Neural cell (in vitro differentiated cells): ENCODE data around the gene TULP1. TPM values are rescaled to one million over a fixed set of nuclear protein-coding genes. Genes with fewer than 3 reads are reported as not detected.

Experiments
- H2AFZ ChIP-seq: fragments of 200-600, 300-800 bp; sonication (generic), shearing (Covaris generic); 2 replicates; pipeline ENCODE4 v1.6.0; 2014; ENCODE audit warnings: low read depth, mild to moderate bottlenecking, antibody characterized with exemption, low read length, moderate library complexity
- H3F3A ChIP-seq: fragments of 200-600 bp; shearing (Covaris generic); 2 replicates; pipeline ENCODE4 v1.6.1; 2016; ENCODE audit warnings: mild to moderate bottlenecking, moderate library complexity, mixed read lengths, antibody characterized with exemption, low read length; ENCODE audit not compliant: insufficient read depth, poor library complexity, severe bottlenecking
- H3K27ac ChIP-seq: fragments of 200-600, 300-800 bp; sonication (generic), shearing (Covaris generic); 2 replicates; pipeline ENCODE4 v1.5.1; 2014; ENCODE audit warnings: mild to moderate bottlenecking, low read length, moderate library complexity
- H3K27me3 ChIP-seq: fragments of 300-800, 200-600 bp; sonication (generic), shearing (Covaris generic); 2 replicates; pipeline ENCODE4 v1.6.0; 2014; ENCODE audit warnings: mild to moderate bottlenecking, low read depth, low read length, moderate library complexity; ENCODE audit not compliant: insufficient read depth
- H3K36me3 ChIP-seq: fragments of 300-800, 200-600 bp; sonication (generic), shearing (Covaris generic); 2 replicates; pipeline ENCODE4 v1.5.1; 2014; ENCODE audit warnings: mild to moderate bottlenecking, antibody characterized with exemption, low read length, moderate library complexity; ENCODE audit not compliant: insufficient read depth
- H3K4me2 ChIP-seq: fragments of 300-800, 200-600 bp; sonication (generic), shearing (Covaris generic); 2 replicates; pipeline ENCODE4 v1.6.0; 2014; ENCODE audit warnings: mild to moderate bottlenecking, low read length
- H3K4me3 ChIP-seq: fragments of 300-800, 200-600 bp; sonication (generic), shearing (Covaris generic); 2 replicates; pipeline ENCODE4 v1.5.1; 2014; ENCODE audit warnings: mild to moderate bottlenecking, low read length, moderate library complexity
- H3K79me2 ChIP-seq: fragments of 200-600 bp; shearing (Covaris generic); replicated peaks from 2 replicates; pipeline ENCODE4 v1.6.0; 2014; ENCODE audit warnings: mild to moderate bottlenecking, low read length, moderate library complexity; ENCODE audit not compliant: insufficient read depth
- H3K9ac ChIP-seq: fragments of 300-800, 200-600 bp; sonication (generic), shearing (Covaris generic); 2 replicates; pipeline ENCODE4 v1.6.1; 2016; ENCODE audit warnings: mild to moderate bottlenecking, low read length, mixed read lengths
- H3K9me2 ChIP-seq: fragments of 200-600 bp; shearing (Covaris generic); 2 replicates; pipeline ENCODE4 v1.6.1; 2016; ENCODE audit warnings: mild to moderate bottlenecking, low read length, mixed read lengths; ENCODE audit not compliant: insufficient read depth
- H3K9me3 ChIP-seq: fragments of 200-600, 300-800 bp; sonication (generic), shearing (Covaris generic); 2 replicates; pipeline ENCODE4 v1.6.1; 2016; ENCODE audit warnings: mild to moderate bottlenecking, mixed run types, low read length, moderate library complexity, mixed read lengths
- H4K20me1 ChIP-seq: fragments of 200-600 bp; shearing (Covaris generic); 2 replicates; pipeline ENCODE4 v1.6.1; 2016; ENCODE audit warnings: mild to moderate bottlenecking, mixed run types; ENCODE audit not compliant: insufficient read depth
- CTCF ChIP-seq: fragments of 450-650 bp; IDR thresholded peaks from 2 replicates; pipeline ENCODE4 v1.5.1; 2014; ENCODE audit warnings: antibody characterized with exemption, mild to moderate bottlenecking, moderate library complexity; ENCODE audit not compliant: poor library complexity, severe bottlenecking
- EP300 ChIP-seq: fragments of 450-650 bp; conservative IDR thresholded peaks from 2 replicates; pipeline ENCODE4 v1.6.1; 2014; ENCODE audit warnings: antibody characterized with exemption, mild to moderate bottlenecking, moderate library complexity; ENCODE audit not compliant: poor library complexity, severe bottlenecking
- EZH2 ChIP-seq: fragments of 200-600, 300-800 bp; shearing (Covaris generic), sonication (generic); IDR thresholded peaks from 2 replicates; pipeline ENCODE4 v1.6.1; 2014; ENCODE audit warnings: antibody characterized with exemption, low read length, borderline replicate concordance, mild to moderate bottlenecking; ENCODE audit not compliant: insufficient read depth, poor library complexity, severe bottlenecking
- MXI1 ChIP-seq: fragments of 450-650 bp; conservative IDR thresholded peaks from 2 replicates; pipeline ENCODE4 v1.6.1; 2014; ENCODE audit warnings: antibody characterized with exemption, mild to moderate bottlenecking; ENCODE audit not compliant: poor library complexity, severe bottlenecking
- POLR2AphosphoS5 ChIP-seq: IDR thresholded peaks from 2 replicates; pipeline ENCODE4 v1.6.1; 2012
- RAD21 ChIP-seq: fragments of 450-650 bp; conservative IDR thresholded peaks from 2 replicates; pipeline ENCODE4 v1.6.1; 2014; ENCODE audit warnings: antibody characterized with exemption, mild to moderate bottlenecking, moderate library complexity
- REST ChIP-seq: IDR thresholded peaks from 2 replicates; pipeline ENCODE4 v1.6.1; 2012; ENCODE audit warnings: borderline replicate concordance
- SMC3 ChIP-seq: fragments of 450-650 bp; conservative IDR thresholded peaks from 2 replicates; pipeline ENCODE4 v1.6.1; 2014; ENCODE audit warnings: antibody characterized with exemption, mild to moderate bottlenecking, moderate library complexity; ENCODE audit not compliant: poor library complexity
- TAF1 ChIP-seq: IDR thresholded peaks from 2 replicates; pipeline ENCODE4 v1.6.1; 2012; ENCODE audit warnings: low read depth
- polyA plus RNA-seq: library from polyadenylated mRNA; depleted of rRNA; stranded (reverse); fragments of >200 nt; gene quantifications from 2 replicates; pipeline ENCODE4 v1.2.3, GENCODE V29; 2014

The TULP1 gene
- polyA plus RNA-seq, 1 donor from 2014 or later: not detected

- Histone ChIP-seq H3F3A (no peaks in the 10 kb centered on the region), H2AFZ (no peak overlapping the region), H3K27ac (no peak overlapping the region), H3K4me3 (no peak overlapping the region), H3K9ac (no peak overlapping the region), H3K9me2 (no peaks in the 10 kb centered on the region), H3K36me3 (no peaks in the 10 kb centered on the region), H3K79me2 (no peaks in the 10 kb centered on the region), H3K27me3 (no peaks in the 10 kb centered on the region), H3K9me3 (no peaks in the 10 kb centered on the region), H3K4me2 (no peak overlapping the region), H4K20me1 (no peaks in the 10 kb centered on the region)
- TF ChIP-seq EZH2: no peak
These were observed 36.7 kb downstream of the TULP1 start for GRCh38 chr6:35476004-35476403.

GRCh38 chr6:35475573-35475972 lies 37.1 kb downstream of the TULP1 start:
- Histone ChIP-seq H3K9ac (no peak overlapping the region), H3K4me2 (no peak overlapping the region), H3K9me2 (no peaks in the 10 kb centered on the region), H3K79me2 (no peaks in the 10 kb centered on the region), H3K27me3 (no peaks in the 10 kb centered on the region), H3K9me3 (no peaks in the 10 kb centered on the region), H3K4me3 (no peak overlapping the region), H3K27ac (no peak overlapping the region), H2AFZ (no peak overlapping the region), H4K20me1 (no peaks in the 10 kb centered on the region), H3K36me3 (no peaks in the 10 kb centered on the region), H3F3A (no peaks in the 10 kb centered on the region)
- no peak for TF ChIP-seq POLR2AphosphoS5
- no peak for TF ChIP-seq EZH2
- no peak for TF ChIP-seq RAD21
- TF ChIP-seq SMC3: no peak
- no peak for TF ChIP-seq MXI1

GRCh38 chr6:35474942-35475570 lies 37.6 kb downstream of the TULP1 start:
- H3K9me3 ChIP-seq: no peaks in the 10 kb centered on the region
- no peaks in the 10 kb centered on the region for H4K20me1 ChIP-seq
- H3K79me2 ChIP-seq: no peaks in the 10 kb centered on the region
- no peak for TF ChIP-seq SMC3
- no peak for TF ChIP-seq RAD21
- no peak for TF ChIP-seq CTCF
- TF ChIP-seq MXI1: no peak
- TF ChIP-seq REST: no peak
- no peak for TF ChIP-seq EZH2
- TF ChIP-seq EP300: no peak
- TF ChIP-seq POLR2AphosphoS5: no peak
- TF ChIP-seq TAF1: no peak
- no peak overlapping the region for H3K9ac ChIP-seq
- H3F3A ChIP-seq: no peaks in the 10 kb centered on the region
- no peaks in the 10 kb centered on the region for H3K27me3 ChIP-seq
- no peak overlapping the region for H3K4me2 ChIP-seq
- H3K9me2 ChIP-seq: no peaks in the 10 kb centered on the region
- no peak overlapping the region for H3K4me3 ChIP-seq
- no peak overlapping the region for H2AFZ ChIP-seq
- no peak overlapping the region for H3K27ac ChIP-seq
- no peaks in the 10 kb centered on the region for H3K36me3 ChIP-seq
